HL-60/S4 treated with retinoic acid at 250 ng/mL for 4 days and 3 days (cell line): ENCODE results near the gene AVPI1.
"Not testable (repeated sequence)": the region's sequence is repeated elsewhere in the genome, so short reads cannot be mapped to it uniquely, and the experiment has no call there.

ENCODE experiments used
- in situ Hi-C: fragments of 300-500 bp; cut with MboI; formaldehyde crosslinking; loops from 2 replicates; pipeline ENCODE4 v1.7.0; 2022; ENCODE audit warnings: low sequenced_read_pairs

Gene AVPI1

DNA sequence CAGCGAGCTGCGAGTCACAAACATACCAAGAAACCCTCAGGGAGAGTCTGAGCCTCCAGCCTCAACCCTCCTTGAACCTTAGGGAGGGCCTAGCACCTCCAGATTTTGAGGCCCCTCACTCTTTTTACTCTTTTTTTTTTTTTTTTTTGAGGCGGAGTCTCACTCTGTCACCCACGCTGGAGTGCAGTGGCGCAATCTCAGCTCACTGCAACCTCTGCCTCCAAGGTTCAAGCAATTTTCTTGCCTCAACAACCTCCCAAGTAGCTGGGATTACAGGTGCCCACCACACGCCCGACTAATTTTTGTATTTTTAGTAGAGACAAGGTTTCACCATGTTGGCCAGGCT is 2.7 kb downstream of the AVPI1 start:
- in situ Hi-C loops: not testable (repeated sequence)

DNA sequence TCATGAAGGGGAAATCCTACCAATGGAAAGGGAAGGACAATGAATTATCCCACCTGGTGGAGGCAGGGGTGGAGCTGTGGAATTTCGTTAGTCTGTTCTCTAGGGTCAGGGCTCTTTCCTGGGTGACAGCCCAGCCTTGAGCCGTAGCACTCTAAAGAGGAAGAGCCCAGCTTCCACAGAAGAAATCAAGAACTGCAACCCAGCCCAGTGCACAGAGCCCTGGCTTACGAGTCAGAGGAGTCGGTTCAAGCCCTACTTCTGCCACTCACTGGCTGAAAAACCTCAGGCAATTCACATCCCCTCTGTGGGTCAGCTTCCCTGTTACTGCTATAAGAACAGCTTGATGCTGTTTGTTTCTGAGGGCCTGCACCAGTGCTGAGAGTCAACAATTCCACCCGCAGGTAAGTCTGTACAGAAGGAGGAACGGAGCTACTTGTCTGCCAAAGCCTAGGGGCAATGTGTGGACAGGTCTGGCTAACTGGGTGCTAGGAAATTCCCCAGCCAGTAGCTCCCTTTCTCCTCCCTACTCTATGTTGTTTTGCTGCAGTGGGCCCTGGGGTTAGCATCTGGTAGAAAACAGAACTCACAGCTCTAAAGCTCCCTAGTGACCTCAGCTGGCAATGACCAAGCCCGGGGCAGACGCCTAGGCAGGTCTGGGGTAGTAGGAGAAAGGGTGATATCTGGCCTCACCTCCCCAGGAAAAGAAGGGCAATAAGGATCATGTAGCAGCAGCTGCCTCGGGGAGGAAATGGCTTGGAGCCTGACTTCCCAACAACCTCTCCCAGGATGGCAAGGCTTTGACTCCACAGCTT is 3.3 kb downstream of the AVPI1 start:
- in situ Hi-C loops: no loop called here

DNA sequence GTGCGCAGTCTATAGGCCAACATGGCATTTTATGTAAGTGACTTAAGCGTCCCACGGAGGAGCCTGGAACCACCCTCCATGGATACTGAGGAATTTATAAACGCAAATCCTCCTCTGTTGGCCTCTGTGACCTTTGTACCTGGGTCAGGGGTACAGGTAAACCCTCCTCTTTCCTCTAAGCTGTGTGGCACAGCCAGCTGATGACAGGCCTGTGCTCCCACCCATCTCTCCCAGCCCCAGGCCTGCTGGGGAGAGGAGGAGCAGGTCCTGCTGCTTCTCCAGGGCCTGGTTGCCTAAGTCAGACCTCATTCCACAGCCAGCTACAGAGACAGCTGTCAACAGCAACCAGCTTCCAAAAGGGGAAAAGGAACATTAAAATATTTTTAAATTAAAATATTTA is 5.0 kb downstream of the AVPI1 start:
- in situ Hi-C loops: no loop called here

DNA sequence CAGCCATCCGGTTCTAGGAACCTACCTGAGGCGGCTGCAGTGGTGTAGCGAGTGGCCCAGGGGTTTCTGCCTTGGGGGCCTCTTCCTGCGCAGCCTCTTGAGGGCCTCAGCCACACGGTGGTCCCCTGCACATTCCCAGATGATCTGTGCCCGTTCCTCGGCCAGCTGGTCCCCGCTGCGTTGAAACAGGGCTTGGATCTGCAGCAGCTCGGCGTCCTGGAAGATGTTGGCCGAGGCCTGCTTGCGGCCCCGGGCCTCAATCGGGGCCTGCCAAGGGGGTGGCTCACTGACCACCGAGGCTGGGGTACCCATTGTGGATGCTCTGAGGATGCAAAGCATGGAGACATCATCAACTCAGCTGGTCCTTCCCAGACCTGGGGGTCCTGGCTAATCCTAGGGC is 7.4 kb downstream of the AVPI1 start:
- in situ Hi-C loops: no loop called here

DNA sequence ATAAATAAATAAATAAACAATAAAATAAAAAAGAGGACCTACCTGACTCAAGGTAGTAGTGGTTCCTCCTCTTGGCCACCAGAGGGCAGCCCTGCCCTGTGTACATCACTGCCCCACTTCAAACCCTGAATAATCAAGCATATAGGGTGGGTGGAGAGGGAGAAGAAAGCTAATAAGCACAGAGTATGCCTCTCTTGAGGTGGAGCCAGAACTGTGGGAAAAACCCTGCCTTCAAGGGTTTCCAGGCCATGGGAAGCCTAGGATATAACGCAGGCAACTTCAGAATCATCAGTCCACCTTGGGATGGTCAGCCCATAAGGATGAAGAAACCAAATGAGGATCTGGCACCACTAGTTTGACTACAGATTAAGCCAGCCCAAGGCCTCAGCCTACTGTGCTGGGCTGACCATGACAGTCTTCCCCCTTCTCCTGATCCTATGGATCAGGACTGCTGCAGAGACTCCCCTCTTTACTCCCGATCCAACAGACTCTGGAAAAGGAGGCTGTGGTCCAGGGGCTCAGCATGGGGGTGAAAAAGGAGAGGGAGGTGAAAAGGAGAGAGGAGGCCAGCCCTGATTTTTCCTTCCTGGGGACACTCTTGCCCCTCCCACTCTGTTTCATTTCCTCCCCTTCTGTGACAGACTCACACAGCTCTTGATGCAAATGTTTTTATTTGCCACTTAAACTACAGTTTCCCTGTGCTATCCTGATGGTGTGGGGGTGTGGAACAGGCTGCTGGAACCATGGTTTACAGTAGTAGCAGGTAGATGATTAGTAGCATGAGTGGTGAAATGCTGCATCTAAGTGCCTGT is 10.1 kb downstream of the AVPI1 start:
- in situ Hi-C loops: no loop called here

DNA sequence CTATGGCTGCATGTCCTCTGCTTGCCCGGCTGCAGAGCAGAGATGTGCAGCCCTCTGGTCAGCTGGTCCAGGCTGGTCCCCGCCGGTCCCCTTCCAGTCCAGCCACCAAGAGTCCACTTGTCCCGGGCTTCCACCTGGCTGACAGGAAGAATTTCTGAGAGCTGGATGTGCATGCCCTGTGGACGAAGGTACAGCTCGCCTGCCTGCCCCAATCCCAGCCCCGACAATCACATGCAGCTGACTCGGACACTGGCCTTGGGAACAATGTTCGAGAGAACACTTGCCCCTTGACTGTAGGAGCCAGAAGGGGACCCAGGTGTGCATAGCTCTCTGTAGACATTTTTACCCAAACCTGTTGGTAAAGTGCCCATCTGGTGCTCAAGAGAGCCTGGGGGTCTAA is 11.8 kb downstream of the AVPI1 start:
- in situ Hi-C loops: no loop called here

DNA sequence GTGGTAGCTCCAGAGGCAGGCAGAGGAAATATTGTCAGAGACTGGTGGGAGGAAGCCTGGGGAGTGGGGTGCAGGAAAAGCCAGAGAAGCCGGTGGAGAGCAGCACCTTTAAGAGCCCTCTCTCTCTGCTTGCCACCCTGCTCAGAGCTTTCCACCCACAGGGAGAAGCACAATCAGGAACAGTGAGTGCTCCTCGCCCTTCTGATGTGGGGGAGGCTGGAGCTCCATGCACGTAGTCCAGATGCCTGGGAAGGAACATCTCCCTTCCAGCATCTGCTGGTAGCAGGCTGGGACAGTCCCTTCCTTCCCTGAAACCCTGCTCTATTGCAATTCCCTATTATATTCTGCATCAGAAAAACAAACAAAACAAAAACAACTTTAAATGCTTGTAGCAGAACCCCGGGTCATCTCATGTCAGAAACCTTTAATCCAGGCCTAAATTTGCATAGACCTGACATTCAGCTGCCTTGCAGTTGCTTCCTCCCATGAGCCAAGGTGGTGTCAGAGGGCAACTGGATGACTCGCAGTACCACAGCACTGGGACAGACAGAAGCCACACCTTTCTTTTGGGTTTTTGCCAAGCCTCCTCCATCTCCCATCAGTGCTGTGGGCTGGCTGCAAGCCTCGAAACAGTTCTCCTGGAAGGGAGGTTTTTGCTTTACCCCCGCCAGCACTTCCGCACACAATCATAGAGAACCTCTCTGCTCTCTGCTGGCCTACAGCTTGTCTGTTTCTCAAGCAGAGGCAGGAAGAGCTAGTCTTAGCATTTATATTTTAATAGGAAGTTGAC is 13.1 kb downstream of the AVPI1 start:
- in situ Hi-C loops: no loop called here

DNA sequence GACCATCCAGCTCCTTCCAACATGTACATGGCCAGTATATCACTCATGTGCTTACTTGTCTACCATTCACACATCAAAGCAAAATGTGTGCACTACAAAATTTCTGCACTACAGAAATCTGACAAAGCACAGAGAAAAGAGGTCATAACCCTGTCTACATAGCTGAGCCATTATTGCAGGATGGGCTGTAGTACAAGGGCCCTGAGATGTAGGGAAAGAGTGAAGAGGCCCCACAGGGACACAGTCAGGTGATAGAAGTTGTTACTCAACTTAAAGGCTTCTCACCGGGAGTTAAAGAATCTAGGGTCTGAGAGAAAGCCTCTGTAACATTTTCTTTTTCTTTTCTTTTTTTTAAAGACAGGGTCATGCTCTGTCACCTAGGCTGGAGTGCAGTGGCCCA is 17.5 kb downstream of the AVPI1 start:
- in situ Hi-C loops: no loop called here

DNA sequence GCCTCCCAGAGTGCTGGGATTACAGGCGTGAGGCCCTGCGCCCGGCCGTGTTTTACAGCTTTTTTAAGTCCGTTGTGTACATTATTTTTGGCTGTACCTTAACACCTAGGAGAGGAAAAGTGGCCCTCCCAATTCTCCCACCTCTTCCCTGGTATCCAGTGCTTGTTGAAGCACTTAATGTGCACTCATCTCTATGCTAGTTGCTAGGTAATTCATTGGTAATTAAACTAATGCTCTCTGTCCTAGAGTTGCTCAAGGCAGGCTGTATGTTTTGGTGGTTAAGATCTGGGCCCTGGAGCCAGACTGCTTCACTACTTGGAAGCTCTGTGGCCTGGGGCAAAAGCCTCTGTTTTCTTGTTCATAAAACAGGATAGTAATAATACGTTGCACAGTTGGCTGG is 19.6 kb downstream of the AVPI1 start:
- in situ Hi-C loops: no loop called here

DNA sequence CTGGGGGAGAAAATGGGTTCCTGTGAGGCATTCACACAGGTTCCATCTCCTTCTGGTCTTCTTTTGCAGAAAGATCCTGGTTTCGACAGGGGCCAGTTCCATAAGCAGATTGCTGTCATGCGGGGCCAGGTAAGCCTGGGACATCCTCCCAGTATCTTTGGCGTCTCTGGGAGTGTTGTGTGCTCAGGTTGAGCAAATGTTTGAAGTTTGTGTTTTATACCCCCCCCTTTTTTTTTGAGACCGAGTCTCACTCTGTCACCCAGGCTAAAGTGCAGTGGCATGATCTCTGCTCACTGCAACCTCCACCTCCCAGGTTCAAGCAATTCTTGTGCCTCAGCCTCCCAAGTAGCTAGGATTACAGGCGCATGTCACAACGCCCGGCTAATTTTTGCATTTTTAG is 20.0 kb downstream of the AVPI1 start:
- in situ Hi-C loops: no loop called here

DNA sequence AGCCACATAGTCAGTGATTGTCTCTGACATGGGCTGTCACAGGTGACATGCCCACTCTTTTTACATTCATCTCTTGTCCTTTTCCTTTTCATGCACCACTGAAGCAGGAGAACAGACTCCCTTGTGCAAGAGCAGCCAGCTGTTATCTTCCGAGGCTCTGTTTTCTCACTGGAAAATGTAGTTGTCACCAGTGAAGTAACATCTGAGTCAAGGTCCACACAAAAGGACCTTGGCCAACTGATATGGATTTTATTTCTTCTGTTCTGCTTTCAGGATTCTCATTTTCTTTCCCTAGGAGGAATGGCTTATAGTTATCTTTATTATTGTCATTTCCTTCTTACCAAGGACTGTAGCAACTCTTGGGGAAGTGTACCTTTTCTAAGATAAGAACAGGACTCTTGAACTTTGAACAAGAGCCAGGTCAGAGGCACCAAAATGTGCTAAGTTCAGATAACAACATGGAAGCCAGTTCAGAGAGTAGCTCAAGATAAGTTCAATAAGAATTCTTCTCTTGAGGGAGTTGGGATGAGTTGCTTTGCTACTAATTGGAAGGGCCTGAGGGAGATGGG is 22.7 kb downstream of the AVPI1 start:
- in situ Hi-C loops: no loop called here

DNA sequence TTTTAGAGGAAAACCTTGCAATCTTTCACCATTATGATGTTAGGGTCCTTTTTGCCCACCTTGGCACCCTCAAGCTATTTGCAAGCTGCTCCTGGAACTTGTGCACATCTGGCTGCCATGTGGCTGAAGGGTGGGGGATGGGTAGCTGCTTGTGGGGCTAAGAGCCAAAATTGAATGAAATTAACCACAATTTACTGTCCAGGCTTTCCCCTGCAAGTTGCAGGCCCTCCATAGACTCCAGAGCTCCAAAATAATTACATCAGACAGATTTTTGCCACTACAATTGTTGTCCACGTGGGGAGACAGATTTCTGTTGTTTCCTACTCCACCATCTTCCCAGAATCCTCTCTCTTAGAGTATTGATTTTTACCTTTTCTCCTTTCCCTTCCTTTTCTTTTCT is 27.5 kb downstream of the AVPI1 start:
- in situ Hi-C loops: no loop called here

DNA sequence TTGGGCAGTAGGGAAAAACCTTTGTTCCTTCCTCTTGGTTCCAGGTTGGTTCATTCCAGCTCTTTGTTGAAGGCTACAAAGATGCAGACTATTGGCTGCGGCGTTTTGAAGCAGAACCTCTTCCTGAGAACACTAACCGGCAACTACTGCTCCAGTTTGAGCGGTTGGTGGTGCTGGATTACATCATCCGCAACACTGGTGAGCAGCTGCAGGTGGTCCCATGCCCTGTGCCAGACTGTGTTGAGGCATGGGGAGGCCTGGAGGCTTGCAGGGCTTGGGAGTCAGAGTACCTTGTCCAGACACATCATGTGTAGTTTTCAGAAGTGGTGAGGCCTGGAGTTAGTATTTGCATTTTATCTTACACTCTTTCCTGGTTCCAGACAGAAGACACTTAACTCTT is 30.3 kb downstream of the AVPI1 start:
- in situ Hi-C loops: no loop called here

DNA sequence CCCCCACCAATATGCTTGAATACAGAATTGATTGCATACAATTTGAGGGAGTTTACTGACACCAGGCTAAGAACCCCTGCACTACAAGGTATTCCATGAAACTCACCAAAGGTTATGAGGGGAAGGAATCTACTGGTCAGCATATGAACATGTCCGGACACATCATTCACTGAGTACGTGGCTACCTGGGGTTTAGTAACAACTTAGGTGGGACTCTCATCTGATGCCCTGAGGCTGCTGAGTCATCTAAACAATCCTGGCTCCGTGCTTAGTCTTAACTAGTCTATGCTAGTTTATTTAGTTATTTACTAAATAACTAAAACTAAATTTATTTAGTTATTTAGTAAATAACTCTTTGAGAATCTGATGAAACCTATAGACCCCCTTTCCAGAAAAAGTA is 35.3 kb downstream of the AVPI1 start:
- in situ Hi-C loops: no loop called here

DNA sequence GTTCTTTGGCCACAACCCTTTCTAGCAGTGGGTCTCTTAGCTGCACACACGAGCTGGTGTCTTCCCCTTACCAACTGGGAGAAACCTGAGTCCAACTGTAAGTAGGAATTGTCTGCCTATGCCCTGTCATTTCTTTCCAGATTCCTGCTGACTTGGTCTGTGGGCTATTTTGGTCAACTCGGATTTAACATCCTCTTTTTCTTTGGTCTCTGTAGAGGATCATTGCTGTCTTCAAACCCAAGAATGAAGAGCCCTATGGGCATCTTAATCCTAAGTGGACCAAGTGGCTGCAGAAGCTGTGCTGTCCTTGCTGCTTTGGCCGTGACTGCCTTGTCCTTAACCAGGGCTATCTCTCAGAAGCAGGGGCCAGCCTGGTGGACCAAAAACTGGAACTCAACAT is 36.3 kb downstream of the AVPI1 start:
- in situ Hi-C loops: no loop called here

DNA sequence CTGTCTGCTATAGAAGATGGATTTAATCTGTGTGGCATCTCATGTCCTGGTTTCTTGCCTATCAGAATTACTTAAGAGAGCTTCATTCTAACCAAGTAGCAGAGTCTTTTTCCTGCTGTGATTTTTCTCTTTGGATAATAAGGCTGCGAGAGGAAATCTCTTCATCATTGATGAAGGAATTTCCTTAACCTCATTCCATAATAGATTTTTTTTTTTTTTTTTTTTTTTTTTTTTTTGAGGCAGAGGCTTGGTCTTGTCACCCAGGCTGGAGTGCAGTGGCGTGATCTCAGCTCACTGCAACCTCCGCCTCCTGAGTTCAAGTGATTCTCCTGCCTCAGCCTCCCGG is 37.7 kb downstream of the AVPI1 start:
- in situ Hi-C loops: not testable (repeated sequence)

DNA sequence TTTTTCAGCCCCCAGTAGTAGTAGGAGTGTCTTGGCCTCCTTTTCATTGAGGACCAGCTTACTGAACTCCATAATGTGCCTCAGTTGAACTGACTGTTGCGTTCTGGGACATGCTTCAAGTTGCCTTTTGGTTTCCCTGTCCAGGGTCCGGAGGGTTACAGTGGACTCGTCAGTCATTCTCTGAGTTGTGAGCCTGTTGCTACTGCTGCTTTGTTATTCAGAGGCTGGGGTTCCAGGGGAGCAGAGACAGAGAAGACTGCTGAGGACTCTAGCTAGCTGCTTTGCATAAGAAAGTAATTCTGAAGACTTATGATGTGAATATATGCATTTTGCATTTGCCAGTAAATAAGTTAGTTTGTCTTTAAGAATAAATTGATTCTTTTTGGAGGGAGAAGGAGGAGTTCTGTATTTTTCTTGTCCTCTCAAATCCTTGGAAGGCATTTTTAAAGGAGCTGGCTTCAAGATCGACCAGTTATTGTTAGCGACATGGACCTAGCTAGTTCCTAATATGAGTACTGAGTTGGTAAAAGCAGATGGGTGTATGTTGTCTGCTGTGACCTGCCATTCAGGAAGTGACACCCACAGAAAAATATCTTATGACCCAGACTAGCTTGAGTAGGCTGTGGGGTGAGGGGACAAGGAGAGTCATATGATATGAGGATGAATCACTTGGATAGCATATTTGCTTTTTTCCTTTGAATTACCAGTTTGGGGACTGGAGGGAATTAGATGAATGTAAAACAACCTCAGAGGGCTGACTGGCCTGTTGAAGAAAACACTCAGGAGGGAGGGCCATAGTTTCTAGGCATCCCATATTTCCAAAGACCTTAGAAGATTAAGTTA is 38.3 kb downstream of the AVPI1 start:
- in situ Hi-C loops: no loop called here

DNA sequence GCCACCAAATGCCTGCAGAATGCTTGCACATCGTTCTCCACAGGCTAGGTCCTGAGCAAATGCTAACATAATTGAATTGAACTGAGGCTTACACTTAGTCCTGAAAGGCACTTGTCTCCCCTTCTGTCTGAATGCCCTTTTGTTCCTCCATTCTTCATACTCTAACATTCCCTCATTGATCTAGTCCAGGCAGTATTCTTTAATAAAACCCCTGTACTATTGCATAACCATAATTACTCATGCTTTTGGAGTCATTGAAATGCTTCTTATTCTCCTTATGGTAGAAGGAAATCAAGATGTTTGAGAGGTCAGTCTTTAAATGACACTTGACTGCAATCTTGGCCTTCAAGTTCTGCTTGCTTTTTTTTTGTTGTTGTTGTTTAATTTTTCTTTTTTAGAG is 39.5 kb downstream of the AVPI1 start:
- in situ Hi-C loops: no loop called here

DNA sequence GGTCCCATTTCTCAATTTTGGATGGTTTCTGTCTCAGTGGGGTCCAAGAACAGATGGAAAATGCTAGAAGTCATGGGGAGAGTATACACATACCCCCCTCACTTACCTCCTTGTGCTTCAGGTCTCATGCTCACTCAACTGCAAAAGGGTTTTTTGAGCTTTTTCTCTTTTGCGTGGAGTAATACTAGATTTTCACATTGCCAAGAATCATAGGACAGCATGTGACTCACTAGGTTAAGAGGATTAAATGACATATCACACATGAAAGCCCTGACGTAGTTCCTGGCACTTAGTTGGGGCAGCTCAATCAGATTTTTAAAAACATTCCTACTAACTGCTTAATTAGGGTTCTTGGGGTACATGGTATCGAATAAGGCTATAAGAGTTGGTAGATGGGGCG is 42.1 kb downstream of the AVPI1 start:
- in situ Hi-C loops: no loop called here

DNA sequence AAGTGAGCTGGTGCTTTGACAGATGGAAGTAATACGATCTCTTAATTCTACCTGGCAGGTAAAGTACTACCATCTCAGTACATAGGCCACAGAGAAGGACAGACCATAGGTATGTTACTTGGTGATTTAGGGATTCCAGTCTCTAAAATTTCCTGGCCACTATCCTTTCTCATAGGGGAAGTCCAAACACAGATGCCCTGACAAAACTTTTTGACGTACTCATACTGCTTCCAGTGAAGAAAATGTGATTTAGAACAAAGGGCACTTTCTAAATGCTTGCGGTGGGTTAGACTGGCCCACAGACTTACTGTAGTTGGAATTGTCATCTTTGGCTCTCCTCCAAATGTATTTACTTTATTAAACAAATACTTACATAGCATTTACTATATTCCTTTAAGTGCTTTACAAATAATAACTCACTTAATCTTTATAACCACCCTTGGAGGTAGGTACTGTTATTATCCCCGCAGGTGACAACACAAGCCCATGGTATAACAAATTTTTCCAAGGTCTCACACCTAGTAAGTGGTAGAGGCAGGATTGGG is 43.5 kb downstream of the AVPI1 start:
- in situ Hi-C loops: no loop called here
